ENCODE data around the gene USP40.

The USP40 gene

DNA sequence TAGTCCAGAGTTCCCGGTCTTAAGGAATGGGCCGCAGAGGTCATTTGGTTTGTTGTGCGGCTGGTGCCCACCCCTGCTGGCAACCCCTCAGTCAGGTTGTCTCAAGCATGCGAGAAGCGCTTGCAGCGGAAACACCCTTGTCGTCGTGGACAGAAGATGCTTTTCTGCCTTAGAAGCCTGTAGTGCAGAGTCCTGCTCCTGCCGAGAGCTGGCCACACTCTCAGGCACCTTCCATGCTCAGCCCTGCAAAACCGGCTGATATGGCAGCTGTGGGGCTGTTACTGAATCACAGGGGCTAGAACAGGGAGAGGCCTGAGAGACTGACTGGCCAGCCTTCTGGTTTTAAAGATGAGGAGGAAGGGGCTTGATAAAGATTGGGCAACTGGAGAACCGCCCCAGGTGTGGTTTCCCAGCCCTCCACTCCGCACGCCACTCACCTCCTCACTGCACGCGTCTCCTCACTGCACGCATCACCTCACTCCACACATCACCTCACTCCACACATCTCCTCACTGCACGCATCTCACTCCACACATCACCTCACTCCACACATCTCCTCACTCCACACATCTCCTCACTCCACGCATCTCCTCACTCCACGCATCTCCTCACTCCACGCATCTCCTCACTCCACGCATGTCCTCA lies 103.6 kb downstream of the USP40 start:
- Histone ChIP-seq H3K9me3 (ENCODE audit: control insufficient read depth in 1 of 2, low read length in 2 of 2) (no peaks in the 10 kb centered on the region), H3K36me3 (ENCODE audit: control insufficient read depth in 1 of 2, insufficient read depth in 2 of 2, low read length in 2 of 2) (peaks cover 56 to 84% of the 10 kb centered on the region in 2 donors), H3K27me3 (ENCODE audit: low read depth, low read length) (no peaks in the 10 kb centered on the region), H3K27ac (ENCODE audit: low read length) (no peak overlapping the region), H3K4me3 (ENCODE audit: low read depth in 1 of 2, low read length in 2 of 2) (no peak overlapping the region), H3K4me1 (ENCODE audit: control insufficient read depth in 1 of 2, insufficient read depth in 2 of 2, low read length in 2 of 2) (no peaks in the 10 kb centered on the region)

DNA sequence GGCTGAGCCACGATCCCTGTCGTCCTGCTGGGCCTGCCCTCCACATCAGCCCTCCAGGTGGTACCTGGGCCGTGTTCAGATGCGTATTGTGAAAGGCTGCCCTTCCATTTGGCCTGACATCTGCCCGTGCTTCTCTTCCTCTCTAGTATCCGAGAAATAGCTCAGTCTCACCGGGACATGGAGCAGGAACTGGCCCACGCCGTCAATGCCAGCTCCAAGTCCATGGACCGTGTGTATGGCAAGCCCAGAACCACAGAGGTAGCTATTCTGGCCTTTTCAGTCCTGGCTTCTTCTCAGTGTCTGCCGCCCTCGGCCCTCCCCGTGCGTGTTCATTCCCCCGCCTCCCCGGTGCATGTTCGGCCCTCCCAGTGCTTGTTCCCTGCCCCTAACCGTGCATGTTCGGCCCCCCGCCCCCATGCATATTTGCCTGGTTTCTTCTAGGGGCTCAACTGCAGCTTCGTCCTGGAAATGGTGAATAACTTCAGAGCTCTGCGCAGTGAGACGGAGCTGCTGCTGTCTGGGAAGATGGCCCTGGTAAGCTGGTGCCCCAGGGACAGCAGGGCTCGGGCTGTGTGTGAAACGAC lies 104.3 kb downstream of the USP40 start:
- H3K4me3 ChIP-seq (ENCODE audit: low read depth in 1 of 2, low read length in 2 of 2): no peak overlapping the region
- H3K4me1 ChIP-seq (ENCODE audit: control insufficient read depth in 1 of 2, insufficient read depth in 2 of 2, low read length in 2 of 2): no peaks in the 10 kb centered on the region
- H3K36me3 ChIP-seq (ENCODE audit: control insufficient read depth in 1 of 2, insufficient read depth in 2 of 2, low read length in 2 of 2): peaks cover 59 to 84% of the 10 kb centered on the region in 2 donors
- H3K27ac ChIP-seq (ENCODE audit: low read length): no peak overlapping the region
- no peaks in the 10 kb centered on the region for H3K27me3 ChIP-seq (ENCODE audit: low read depth, low read length)
- no peaks in the 10 kb centered on the region for H3K9me3 ChIP-seq (ENCODE audit: control insufficient read depth in 1 of 2, low read length in 2 of 2)

DNA sequence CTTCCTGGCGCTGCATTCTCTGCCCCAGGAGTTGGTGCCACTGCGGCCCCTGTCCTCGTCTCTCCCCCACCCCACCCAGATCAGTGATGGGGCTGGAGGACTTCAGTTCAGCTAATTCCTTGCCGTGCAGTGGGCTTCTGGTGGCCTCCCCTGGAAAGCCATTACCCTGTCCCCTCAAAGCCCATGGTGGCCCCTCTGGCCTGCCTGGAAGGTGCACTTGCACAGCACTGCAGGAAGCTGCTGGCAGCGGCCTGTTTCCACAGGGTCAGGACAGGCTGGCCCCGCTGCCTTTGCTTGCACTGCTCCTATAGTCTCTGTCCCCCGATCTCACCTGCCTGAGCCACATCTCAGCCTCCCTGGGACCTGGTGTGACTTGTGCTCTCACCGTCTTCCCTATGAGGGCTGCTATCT lies 105.1 kb downstream of the USP40 start:
- H3K27me3 ChIP-seq (ENCODE audit: low read depth, low read length): no peaks in the 10 kb centered on the region
- H3K4me3 ChIP-seq (ENCODE audit: low read depth in 1 of 2, low read length in 2 of 2): no peak overlapping the region
- no peaks in the 10 kb centered on the region for H3K9me3 ChIP-seq (ENCODE audit: control insufficient read depth in 1 of 2, low read length in 2 of 2)
- peaks cover 64 to 84% of the 10 kb centered on the region in 2 donors for H3K36me3 ChIP-seq (ENCODE audit: control insufficient read depth in 1 of 2, insufficient read depth in 2 of 2, low read length in 2 of 2)
- H3K27ac ChIP-seq (ENCODE audit: low read length): no peak overlapping the region
- H3K4me1 ChIP-seq (ENCODE audit: control insufficient read depth in 1 of 2, insufficient read depth in 2 of 2, low read length in 2 of 2): no peaks in the 10 kb centered on the region

DNA sequence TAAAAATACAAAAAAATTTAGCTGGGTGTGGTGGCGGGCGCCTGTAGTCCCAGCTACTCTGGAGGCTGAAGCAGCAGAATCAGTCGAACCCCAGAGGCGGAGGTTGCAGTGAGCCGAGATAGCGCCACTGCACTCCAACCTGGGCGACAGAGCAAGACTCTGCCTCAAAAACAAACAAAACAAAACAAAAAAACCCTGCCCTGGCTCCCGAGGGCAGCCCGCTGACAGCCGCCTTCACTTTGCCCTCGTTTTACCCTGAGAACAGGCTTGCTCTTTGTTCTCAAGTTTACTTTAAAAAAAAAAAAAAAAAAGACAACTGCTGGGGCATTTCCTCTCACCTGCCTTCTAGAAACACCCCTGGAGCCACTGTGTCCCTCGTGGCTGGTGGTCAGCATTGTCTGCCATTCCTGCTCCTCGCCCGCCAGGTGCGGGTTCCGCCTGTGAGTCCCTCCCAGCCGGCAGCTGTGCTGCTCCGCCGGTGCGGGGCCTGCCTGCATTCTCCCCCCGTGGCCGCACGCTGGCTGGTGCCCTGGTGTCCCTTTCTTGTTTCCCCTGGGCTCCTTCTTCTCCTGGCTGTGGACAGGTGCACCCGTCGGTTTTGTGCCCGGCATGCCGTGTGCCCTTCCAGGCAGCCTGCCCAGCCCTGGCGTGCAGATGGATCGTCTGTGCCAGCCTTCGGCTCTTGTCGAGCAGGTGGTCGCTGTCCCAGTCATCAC lies 105.7 kb downstream of the USP40 start:
- no peaks in the 10 kb centered on the region for H3K9me3 ChIP-seq (ENCODE audit: control insufficient read depth in 1 of 2, low read length in 2 of 2)
- no peaks in the 10 kb centered on the region for H3K4me1 ChIP-seq (ENCODE audit: control insufficient read depth in 1 of 2, insufficient read depth in 2 of 2, low read length in 2 of 2)
- peaks cover 67 to 87% of the 10 kb centered on the region in 2 donors for H3K36me3 ChIP-seq (ENCODE audit: control insufficient read depth in 1 of 2, insufficient read depth in 2 of 2, low read length in 2 of 2)

DNA sequence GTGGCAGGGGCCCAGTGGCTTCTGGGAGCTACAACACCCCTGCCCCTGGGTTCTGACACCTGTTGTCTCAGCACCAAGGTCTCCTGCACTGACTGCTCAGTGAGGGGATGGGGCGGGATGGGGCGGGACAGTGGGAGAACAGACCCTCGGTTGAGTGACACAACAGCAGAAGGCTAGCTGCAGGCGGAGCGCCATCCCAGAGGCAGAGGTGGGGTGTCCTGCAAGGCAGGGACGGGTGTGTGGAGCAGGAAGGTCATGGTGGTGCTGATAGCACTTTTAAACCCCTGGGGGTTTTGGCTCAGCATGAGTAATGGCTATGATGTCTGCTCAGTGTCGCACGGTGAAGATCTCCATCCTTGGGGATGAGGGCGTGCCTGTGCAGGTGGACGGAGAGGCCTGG lies 107.2 kb downstream of the USP40 start:
- peaks cover 70 to 95% of the 10 kb centered on the region in 2 donors for H3K36me3 ChIP-seq (ENCODE audit: control insufficient read depth in 1 of 2, insufficient read depth in 2 of 2, low read length in 2 of 2)

More for the DNA sequence above, 105.7 kb downstream of the USP40 start:
- Histone ChIP-seq H3K27me3 (ENCODE audit: low read depth, low read length) (no peaks in the 10 kb centered on the region), H3K4me3 (ENCODE audit: low read depth in 1 of 2, low read length in 2 of 2) (no peak overlapping the region), H3K27ac (ENCODE audit: low read length) (no peak overlapping the region)

DNA sequence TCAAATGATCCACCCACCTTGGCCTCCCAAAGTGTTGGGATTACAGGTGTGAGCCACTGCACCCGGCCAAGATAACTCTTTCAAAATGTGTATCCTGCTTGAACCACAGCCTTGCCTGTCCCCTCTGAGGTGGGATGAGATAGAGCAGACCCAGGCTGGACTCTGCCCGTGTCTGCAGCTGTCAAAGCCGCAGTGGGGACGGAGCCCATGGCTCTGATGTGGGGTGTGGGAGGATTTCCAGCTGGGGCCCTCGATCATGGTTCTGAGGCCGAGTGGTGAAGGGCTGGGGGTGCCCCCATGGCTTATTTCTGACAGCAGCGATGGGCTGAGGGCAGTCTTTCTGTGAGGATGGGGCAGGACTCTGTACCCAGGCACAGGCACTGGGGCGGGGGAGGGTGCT lies 107.8 kb downstream of the USP40 start:
- Histone ChIP-seq H3K4me3 (ENCODE audit: low read depth in 1 of 2, low read length in 2 of 2) (no peak overlapping the region), H3K27ac (ENCODE audit: low read length) (no peak overlapping the region), H3K4me1 (ENCODE audit: control insufficient read depth in 1 of 2, insufficient read depth in 2 of 2, low read length in 2 of 2) (no peaks in the 10 kb centered on the region), H3K27me3 (ENCODE audit: low read depth, low read length) (no peaks in the 10 kb centered on the region), H3K36me3 (ENCODE audit: control insufficient read depth in 1 of 2, insufficient read depth in 2 of 2, low read length in 2 of 2) (peaks cover 70 to 95% of the 10 kb centered on the region in 2 donors), H3K9me3 (ENCODE audit: control insufficient read depth in 1 of 2, low read length in 2 of 2) (no peaks in the 10 kb centered on the region)

More for the DNA sequence above, 107.2 kb downstream of the USP40 start:
- Histone ChIP-seq H3K9me3 (ENCODE audit: control insufficient read depth in 1 of 2, low read length in 2 of 2) (no peaks in the 10 kb centered on the region), H3K4me1 (ENCODE audit: control insufficient read depth in 1 of 2, insufficient read depth in 2 of 2, low read length in 2 of 2) (no peaks in the 10 kb centered on the region), H3K27ac (ENCODE audit: low read length) (no peak overlapping the region), H3K27me3 (ENCODE audit: low read depth, low read length) (no peaks in the 10 kb centered on the region), H3K4me3 (ENCODE audit: low read depth in 1 of 2, low read length in 2 of 2) (no peak overlapping the region)

DNA sequence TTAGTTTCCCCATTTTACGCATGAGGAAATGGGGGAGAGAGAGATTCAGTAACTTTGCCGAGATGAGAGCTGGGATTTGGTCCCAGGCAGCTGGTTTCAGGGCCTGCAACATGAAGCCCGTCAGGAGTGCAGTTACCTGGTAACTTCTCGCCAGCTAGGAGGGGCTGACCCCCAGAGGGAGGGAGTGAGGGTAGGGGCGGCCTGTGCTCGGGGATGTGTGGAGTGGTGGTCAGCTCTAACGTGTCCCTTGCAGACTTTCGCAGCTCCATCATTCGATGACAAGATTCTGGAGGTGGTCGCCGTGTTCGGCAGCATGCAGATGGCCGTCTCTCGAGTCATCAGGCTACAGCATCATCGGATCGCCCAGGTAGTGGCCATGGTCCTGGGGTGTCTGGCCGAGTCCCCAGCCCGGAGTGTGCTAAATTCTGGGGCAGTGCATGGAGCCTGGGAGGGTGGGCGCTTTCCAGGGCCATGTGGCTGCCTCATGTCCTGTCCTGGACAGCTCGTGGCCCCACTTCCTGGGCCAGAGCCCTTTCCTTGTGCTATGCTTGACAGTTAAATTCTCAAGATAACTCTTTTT lies 108.5 kb downstream of the USP40 start:
- Histone ChIP-seq H3K27ac (ENCODE audit: low read length) (no peak overlapping the region), H3K4me3 (ENCODE audit: low read depth in 1 of 2, low read length in 2 of 2) (no peak overlapping the region), H3K36me3 (ENCODE audit: control insufficient read depth in 1 of 2, insufficient read depth in 2 of 2, low read length in 2 of 2) (peaks cover 71 to 94% of the 10 kb centered on the region in 2 donors)

DNA sequence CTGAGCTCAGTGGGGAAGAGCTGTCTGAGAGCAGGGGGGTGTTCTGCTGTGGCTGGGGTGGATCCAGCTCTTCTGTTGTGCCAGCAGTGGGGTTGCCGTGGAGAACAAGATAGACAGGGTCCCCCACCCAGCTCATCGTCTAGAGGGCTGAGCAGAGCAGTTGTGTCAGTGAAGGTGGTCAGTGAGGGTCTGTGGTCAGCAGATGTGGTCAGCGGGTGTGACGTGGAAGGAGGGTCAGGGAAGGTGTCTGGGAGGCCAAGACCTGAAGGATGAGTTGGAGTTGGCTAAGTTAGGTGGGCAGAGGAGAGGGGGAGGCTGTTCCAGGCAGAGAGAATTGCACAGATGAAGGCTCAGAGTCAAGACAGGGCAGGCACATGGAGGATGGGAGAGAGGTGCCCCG lies 109.2 kb downstream of the USP40 start:
- H3K4me3 ChIP-seq (ENCODE audit: low read depth in 1 of 2, low read length in 2 of 2): no peak overlapping the region
- no peaks in the 10 kb centered on the region for H3K9me3 ChIP-seq (ENCODE audit: control insufficient read depth in 1 of 2, low read length in 2 of 2)
- H3K4me1 ChIP-seq (ENCODE audit: control insufficient read depth in 1 of 2, insufficient read depth in 2 of 2, low read length in 2 of 2): no peaks in the 10 kb centered on the region
- peaks cover 75 to 94% of the 10 kb centered on the region in 2 donors for H3K36me3 ChIP-seq (ENCODE audit: control insufficient read depth in 1 of 2, insufficient read depth in 2 of 2, low read length in 2 of 2)
- H3K27me3 ChIP-seq (ENCODE audit: low read depth, low read length): no peaks in the 10 kb centered on the region
- H3K27ac ChIP-seq (ENCODE audit: low read length): no peak overlapping the region

More for the DNA sequence above, 108.5 kb downstream of the USP40 start:
- H3K27me3 ChIP-seq (ENCODE audit: low read depth, low read length): no peaks in the 10 kb centered on the region
- H3K9me3 ChIP-seq (ENCODE audit: control insufficient read depth in 1 of 2, low read length in 2 of 2): no peaks in the 10 kb centered on the region
- H3K4me1 ChIP-seq (ENCODE audit: control insufficient read depth in 1 of 2, insufficient read depth in 2 of 2, low read length in 2 of 2): no peaks in the 10 kb centered on the region

DNA sequence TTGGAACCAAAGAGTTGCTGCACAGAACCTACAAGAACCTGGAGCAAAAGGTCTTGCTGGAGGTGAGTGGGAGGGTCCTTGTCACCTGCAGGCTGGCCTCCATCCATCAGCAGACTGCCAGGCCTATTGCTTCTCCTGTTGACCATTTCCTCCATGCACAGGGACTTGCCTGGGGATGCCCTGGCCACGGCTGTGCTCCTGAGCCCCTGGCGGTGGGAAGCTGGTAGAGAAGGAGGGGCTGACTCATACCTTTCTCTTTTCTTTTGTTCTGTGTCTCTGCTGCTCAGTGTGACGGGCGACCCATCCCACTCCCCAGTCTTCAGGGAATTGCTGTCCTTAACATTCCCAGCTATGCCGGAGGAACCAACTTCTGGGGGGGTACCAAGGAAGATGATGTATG lies 109.6 kb downstream of the USP40 start:
- Histone ChIP-seq H3K36me3 (ENCODE audit: control insufficient read depth in 1 of 2, insufficient read depth in 2 of 2, low read length in 2 of 2) (peaks cover 75 to 94% of the 10 kb centered on the region in 2 donors), H3K9me3 (ENCODE audit: control insufficient read depth in 1 of 2, low read length in 2 of 2) (no peaks in the 10 kb centered on the region), H3K27ac (ENCODE audit: low read length) (no peak overlapping the region), H3K4me1 (ENCODE audit: control insufficient read depth in 1 of 2, insufficient read depth in 2 of 2, low read length in 2 of 2) (no peaks in the 10 kb centered on the region), H3K4me3 (ENCODE audit: low read depth in 1 of 2, low read length in 2 of 2) (no peak overlapping the region), H3K27me3 (ENCODE audit: low read depth, low read length) (no peaks in the 10 kb centered on the region)

DNA sequence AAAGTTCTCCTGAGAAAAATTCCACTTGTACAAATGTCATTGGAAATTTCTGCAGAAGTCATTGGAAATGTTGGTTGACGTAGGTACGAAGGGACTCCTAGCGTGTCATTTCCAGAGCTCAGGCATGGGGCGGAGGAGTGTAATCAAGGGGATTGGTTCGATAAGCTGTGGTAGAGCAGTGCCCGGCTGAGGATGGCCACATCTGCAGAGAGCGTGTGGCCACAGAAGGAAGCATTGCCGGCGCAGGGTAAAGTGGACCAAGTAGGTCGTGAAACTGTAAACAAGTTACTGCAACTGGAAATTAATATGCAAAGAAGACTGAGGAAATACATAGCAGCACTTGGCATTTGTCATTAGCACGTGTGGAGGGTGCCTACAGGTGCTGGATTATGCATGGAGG lies 110.5 kb downstream of the USP40 start:
- Histone ChIP-seq H3K4me3 (ENCODE audit: low read depth in 1 of 2, low read length in 2 of 2) (no peak overlapping the region), H3K9me3 (ENCODE audit: control insufficient read depth in 1 of 2, low read length in 2 of 2) (no peaks in the 10 kb centered on the region), H3K4me1 (ENCODE audit: control insufficient read depth in 1 of 2, insufficient read depth in 2 of 2, low read length in 2 of 2) (no peaks in the 10 kb centered on the region), H3K27me3 (ENCODE audit: low read depth, low read length) (no peaks in the 10 kb centered on the region), H3K27ac (ENCODE audit: low read length) (no peak overlapping the region), H3K36me3 (ENCODE audit: control insufficient read depth in 1 of 2, insufficient read depth in 2 of 2, low read length in 2 of 2) (peaks cover 80 to 88% of the 10 kb centered on the region in 2 donors)

DNA sequence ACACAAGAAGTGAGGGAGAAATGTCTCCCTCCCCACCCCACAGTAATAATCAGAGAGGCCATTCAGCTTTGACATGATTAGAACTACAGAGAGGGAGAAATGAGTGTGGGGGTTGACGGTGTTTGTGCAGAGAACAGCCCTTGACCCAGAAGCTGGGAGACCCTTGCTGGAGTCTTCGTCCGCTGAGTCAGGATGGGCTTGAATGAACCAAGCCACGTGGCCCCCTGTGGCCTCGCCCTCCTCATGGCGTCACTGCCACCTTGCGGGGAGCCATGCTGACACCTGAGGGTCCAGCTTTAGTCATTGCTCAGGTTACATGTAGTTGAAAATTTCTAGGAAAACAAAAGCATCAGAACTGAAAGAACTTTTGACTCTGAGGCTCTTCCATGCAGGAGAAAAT lies 111.1 kb downstream of the USP40 start:
- Histone ChIP-seq H3K36me3 (ENCODE audit: control insufficient read depth in 1 of 2, insufficient read depth in 2 of 2, low read length in 2 of 2) (peaks cover 81 to 89% of the 10 kb centered on the region in 2 donors), H3K27ac (ENCODE audit: low read length) (no peak overlapping the region), H3K27me3 (ENCODE audit: low read depth, low read length) (no peaks in the 10 kb centered on the region), H3K4me1 (ENCODE audit: control insufficient read depth in 1 of 2, insufficient read depth in 2 of 2, low read length in 2 of 2) (no peaks in the 10 kb centered on the region), H3K4me3 (ENCODE audit: low read depth in 1 of 2, low read length in 2 of 2) (no peak overlapping the region), H3K9me3 (ENCODE audit: control insufficient read depth in 1 of 2, low read length in 2 of 2) (no peaks in the 10 kb centered on the region)
